Activated CD4-positive, alpha-beta T cell treated with anti-CD3 and anti-CD28 coated beads, Interleukin-2, amount 50 U/mL, for 1 hour (primary cell): Measurements from ENCODE around the gene PTPRN2.

Experiments
- DNase-seq: peaks from one replicate; pipeline ENCODE4 v3.0.0-alpha.2; 2020

The PTPRN2 gene

GRCh38 chr7:158270856-158271413 lies 316.7 kb downstream of the PTPRN2 start:
- no peak for DNase-seq

GRCh38 chr7:158270106-158270775 lies 317.4 kb downstream of the PTPRN2 start:
- DNase-seq, result no peak

- DNase-seq, result no peak
Measured at GRCh38 chr7:158268816-158269535, 318.6 kb downstream of the PTPRN2 start.

- DNase-seq, result no peak
Measured at GRCh38 chr7:158267742-158268435, 319.7 kb downstream of the PTPRN2 start.

GRCh38 chr7:158266817-158267741 lies 320.5 kb downstream of the PTPRN2 start:
- DNase-seq, result no peak

GRCh38 chr7:158266426-158266816 lies 321.2 kb downstream of the PTPRN2 start:
- DNase-seq, result no peak

- DNase-seq, result no peak
Measured at GRCh38 chr7:158265743-158266080, 321.9 kb downstream of the PTPRN2 start.

- DNase-seq, result no peak
Measured at GRCh38 chr7:158264881-158265742, 322.5 kb downstream of the PTPRN2 start.

- DNase-seq, result no peak
Measured at GRCh38 chr7:158263964-158264748, 323.5 kb downstream of the PTPRN2 start.

- no peak for DNase-seq
Measured at GRCh38 chr7:158263110-158263963, 324.3 kb downstream of the PTPRN2 start.

- no peak for DNase-seq
Measured at GRCh38 chr7:158262284-158263109, 325.1 kb downstream of the PTPRN2 start.

GRCh38 chr7:158261362-158262235 lies 326.0 kb downstream of the PTPRN2 start:
- no peak for DNase-seq

- DNase-seq, result no peak
Measured at GRCh38 chr7:158260567-158261361, 326.9 kb downstream of the PTPRN2 start.

GRCh38 chr7:158259671-158260418 lies 327.8 kb downstream of the PTPRN2 start:
- DNase-seq, result no peak

- DNase-seq, result no peak
Measured at GRCh38 chr7:158259141-158259540, 328.5 kb downstream of the PTPRN2 start.
